ENCODE results near the gene CPD.

- TF ChIP-seq ELK4 (CRISPR knock-in tag; IDR thresholded peaks at IDR 0.05; ENCODE audit: borderline replicate concordance) (no peak), PAX8 (CRISPR knock-in tag; IDR thresholded peaks at IDR 0.05; ENCODE audit: borderline replicate concordance) (no peak), CBX1 (IDR thresholded peaks at IDR 0.05; ENCODE audit: low read depth) (no peak), ZNF460 (CRISPR knock-in tag; IDR thresholded peaks at IDR 0.05; ENCODE audit: borderline replicate concordance) (no peak)
Observed at GRCh38 chr17:30483159-30483558, 104.4 kb downstream of the CPD start.
